Measurements from ENCODE around the gene PRUNE2. TPM values are rescaled to one million over a fixed set of nuclear protein-coding genes. Genes with fewer than 3 reads are reported as not detected.

The PRUNE2 gene
- total and polyA plus RNA-seq, 2 of the 13 experiments (the other 11 are each of a cell fraction or from before 2014, with no cell fraction given), result 0.02 TPM; not detected in 1

DNA sequence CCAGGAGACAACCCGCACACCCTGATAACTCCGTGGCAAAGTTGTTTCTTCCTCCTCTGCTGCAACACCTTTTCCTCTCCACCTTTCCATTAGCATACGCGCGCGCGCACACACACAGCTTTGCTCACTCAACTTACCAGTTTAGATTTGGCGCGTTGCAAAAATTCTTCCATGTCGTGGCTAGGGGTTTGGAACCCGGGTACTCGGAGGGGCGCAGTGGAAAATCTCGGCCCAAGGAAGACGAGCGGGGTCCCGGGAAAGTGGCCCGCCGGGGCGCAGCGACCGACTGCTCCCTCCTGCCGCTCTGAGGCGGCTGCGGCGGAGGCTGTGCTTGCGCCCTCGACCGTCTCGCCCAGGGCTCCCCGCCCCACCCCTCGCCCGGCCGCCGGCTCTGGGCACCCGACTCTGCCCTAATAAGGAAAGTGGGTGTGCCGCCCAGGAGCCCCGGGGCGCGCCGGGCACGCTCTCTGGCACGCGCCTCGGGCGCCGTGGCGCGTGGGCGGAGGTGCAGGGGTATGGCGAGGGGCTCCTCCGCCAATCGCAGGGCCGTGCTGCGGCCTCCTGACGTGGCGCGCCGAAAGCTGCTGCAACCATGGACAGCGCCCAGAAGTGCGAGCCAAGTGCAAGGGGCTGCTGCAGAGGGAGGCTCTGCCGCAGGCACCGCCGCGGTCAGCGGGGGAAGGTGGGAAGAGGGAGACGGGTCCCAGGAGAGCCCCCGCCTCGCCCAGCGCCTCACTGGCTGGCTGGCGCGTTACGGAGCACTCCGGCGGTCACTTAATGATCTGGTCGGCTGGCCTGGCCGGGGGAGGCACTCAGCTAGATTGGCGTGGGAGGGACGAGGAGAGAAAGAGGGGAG is at the start of gene PRUNE2 (continued):
- no peak for TF ChIP-seq ZNF10 (CRISPR knock-in tag; IDR thresholded peaks at IDR 0.05; ENCODE audit: borderline replicate concordance, low read depth)
- no peak for TF ChIP-seq TRIM24 (CRISPR knock-in tag; IDR thresholded peaks at IDR 0.05)
- TF ChIP-seq, protein P1, sequence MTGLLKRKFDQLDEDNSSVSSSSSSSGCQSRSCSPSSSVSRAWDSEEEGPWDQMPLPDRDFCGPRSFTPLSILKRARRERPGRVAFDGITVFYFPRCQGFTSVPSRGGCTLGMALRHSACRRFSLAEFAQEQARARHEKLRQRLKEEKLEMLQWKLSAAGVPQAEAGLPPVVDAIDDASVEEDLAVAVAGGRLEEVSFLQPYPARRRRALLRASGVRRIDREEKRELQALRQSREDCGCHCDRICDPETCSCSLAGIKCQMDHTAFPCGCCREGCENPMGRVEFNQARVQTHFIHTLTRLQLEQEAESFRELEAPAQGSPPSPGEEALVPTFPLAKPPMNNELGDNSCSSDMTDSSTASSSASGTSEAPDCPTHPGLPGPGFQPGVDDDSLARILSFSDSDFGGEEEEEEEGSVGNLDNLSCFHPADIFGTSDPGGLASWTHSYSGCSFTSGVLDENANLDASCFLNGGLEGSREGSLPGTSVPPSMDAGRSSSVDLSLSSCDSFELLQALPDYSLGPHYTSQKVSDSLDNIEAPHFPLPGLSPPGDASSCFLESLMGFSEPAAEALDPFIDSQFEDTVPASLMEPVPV (CRISPR knock-in tag; IDR thresholded peaks at IDR 0.05), result no peak
- TF ChIP-seq MATR3 (CRISPR knock-in tag; IDR thresholded peaks at IDR 0.05), result no peak
- TF ChIP-seq ZNF260 (CRISPR knock-in tag; IDR thresholded peaks at IDR 0.05; ENCODE audit: borderline replicate concordance, low read depth), result no peak
- peak; percentile 60; the same call in 1 of the 2 replicates for TF ChIP-seq ZNF891 (CRISPR knock-in tag; IDR thresholded peaks at IDR 0.05)
- TF ChIP-seq ARNT2 (CRISPR knock-in tag; IDR thresholded peaks at IDR 0.05; ENCODE audit: low read depth), result 0 out of 2 replicates have a peak, but pooled peaks have one; percentile 30
- no peak for TF ChIP-seq ZNF382 (CRISPR knock-in tag; IDR thresholded peaks at IDR 0.05; ENCODE audit: borderline replicate concordance)
- TF ChIP-seq ZNF274 (CRISPR knock-in tag; IDR thresholded peaks at IDR 0.05), result no peak
- no peak for TF ChIP-seq ERF (CRISPR knock-in tag; IDR thresholded peaks at IDR 0.05)
- no peak for TF ChIP-seq MED8 (CRISPR knock-in tag; IDR thresholded peaks at IDR 0.05; ENCODE audit: insufficient replicate concordance)
- TF ChIP-seq GABPB1 (CRISPR knock-in tag; IDR thresholded peaks at IDR 0.05), result peak; percentile 29; the same call in 1 of the 2 replicates
- 0 out of 2 replicates have a peak, but pooled peaks have one; percentile 30 for TF ChIP-seq NRL (CRISPR knock-in tag; IDR thresholded peaks at IDR 0.05; ENCODE audit: borderline replicate concordance)
- TF ChIP-seq ZBTB7A (CRISPR knock-in tag; IDR thresholded peaks at IDR 0.05), result no peak
- TF ChIP-seq, protein P2, sequence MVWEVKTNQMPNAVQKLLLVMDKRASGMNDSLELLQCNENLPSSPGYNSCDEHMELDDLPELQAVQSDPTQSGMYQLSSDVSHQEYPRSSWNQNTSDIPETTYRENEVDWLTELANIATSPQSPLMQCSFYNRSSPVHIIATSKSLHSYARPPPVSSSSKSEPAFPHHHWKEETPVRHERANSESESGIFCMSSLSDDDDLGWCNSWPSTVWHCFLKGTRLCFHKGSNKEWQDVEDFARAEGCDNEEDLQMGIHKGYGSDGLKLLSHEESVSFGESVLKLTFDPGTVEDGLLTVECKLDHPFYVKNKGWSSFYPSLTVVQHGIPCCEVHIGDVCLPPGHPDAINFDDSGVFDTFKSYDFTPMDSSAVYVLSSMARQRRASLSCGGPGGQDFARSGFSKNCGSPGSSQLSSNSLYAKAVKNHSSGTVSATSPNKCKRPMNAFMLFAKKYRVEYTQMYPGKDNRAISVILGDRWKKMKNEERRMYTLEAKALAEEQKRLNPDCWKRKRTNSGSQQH (CRISPR knock-in tag; IDR thresholded peaks at IDR 0.05; ENCODE audit: low read depth), result no peak
- peak; percentile 25; the same call in 1 of the 2 replicates for TF ChIP-seq SALL1 (CRISPR knock-in tag; IDR thresholded peaks at IDR 0.05)
- TF ChIP-seq, protein P3, sequence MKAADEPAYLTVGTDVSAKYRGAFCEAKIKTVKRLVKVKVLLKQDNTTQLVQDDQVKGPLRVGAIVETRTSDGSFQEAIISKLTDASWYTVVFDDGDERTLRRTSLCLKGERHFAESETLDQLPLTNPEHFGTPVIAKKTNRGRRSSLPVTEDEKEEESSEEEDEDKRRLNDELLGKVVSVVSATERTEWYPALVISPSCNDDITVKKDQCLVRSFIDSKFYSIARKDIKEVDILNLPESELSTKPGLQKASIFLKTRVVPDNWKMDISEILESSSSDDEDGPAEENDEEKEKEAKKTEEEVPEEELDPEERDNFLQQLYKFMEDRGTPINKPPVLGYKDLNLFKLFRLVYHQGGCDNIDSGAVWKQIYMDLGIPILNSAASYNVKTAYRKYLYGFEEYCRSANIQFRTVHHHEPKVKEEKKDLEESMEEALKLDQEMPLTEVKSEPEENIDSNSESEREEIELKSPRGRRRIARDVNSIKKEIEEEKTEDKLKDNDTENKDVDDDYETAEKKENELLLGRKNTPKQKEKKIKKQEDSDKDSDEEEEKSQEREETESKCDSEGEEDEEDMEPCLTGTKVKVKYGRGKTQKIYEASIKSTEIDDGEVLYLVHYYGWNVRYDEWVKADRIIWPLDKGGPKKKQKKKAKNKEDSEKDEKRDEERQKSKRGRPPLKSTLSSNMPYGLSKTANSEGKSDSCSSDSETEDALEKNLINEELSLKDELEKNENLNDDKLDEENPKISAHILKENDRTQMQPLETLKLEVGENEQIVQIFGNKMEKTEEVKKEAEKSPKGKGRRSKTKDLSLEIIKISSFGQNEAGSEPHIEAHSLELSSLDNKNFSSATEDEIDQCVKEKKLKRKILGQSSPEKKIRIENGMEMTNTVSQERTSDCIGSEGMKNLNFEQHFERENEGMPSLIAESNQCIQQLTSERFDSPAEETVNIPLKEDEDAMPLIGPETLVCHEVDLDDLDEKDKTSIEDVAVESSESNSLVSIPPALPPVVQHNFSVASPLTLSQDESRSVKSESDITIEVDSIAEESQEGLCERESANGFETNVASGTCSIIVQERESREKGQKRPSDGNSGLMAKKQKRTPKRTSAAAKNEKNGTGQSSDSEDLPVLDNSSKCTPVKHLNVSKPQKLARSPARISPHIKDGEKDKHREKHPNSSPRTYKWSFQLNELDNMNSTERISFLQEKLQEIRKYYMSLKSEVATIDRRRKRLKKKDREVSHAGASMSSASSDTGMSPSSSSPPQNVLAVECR (CRISPR knock-in tag; IDR thresholded peaks at IDR 0.05; ENCODE audit: borderline replicate concordance), result 0 out of 2 replicates have a peak, but pooled peaks have one; percentile 17

Data from HepG2 (cell line).